Measurements from ENCODE around the gene COL18A1.

COL18A1 gene

GRCh38 chr21:45477176-45478114 is 72.5 kb downstream of the COL18A1 start:
- TF ChIP-seq POLR2A (IDR thresholded peaks at IDR 0.05; ENCODE audit: low read depth, low read length), result no peak
- FAIRE-seq (no peak), DNase-seq (ENCODE audit: insufficient read length, low spot score) (no peak)

- no peak for DNase-seq (ENCODE audit: insufficient read length, low spot score)
- FAIRE-seq, result no peak
- no peak for TF ChIP-seq POLR2A (IDR thresholded peaks at IDR 0.05; ENCODE audit: low read depth, low read length)
These were observed 73.3 kb downstream of the COL18A1 start for GRCh38 chr21:45478115-45478801.

GRCh38 chr21:45478816-45479669 is 74.1 kb downstream of the COL18A1 start:
- FAIRE-seq (no peak), DNase-seq (ENCODE audit: insufficient read length, low spot score) (no peak)
- no peak for TF ChIP-seq POLR2A (IDR thresholded peaks at IDR 0.05; ENCODE audit: low read depth, low read length)

GRCh38 chr21:45479691-45480675 is 75.0 kb downstream of the COL18A1 start:
- DNase-seq (ENCODE audit: insufficient read length, low spot score) (no peak), FAIRE-seq (no peak)
- TF ChIP-seq POLR2A (IDR thresholded peaks at IDR 0.05; ENCODE audit: low read depth, low read length), result no peak

- FAIRE-seq (no peak), DNase-seq (ENCODE audit: insufficient read length, low spot score) (no peak)
- no peak for TF ChIP-seq POLR2A (IDR thresholded peaks at IDR 0.05; ENCODE audit: low read depth, low read length)
These were observed 75.9 kb downstream of the COL18A1 start for GRCh38 chr21:45480701-45481500.

- FAIRE-seq (no peak), DNase-seq (ENCODE audit: insufficient read length, low spot score) (no peak)
- TF ChIP-seq POLR2A (IDR thresholded peaks at IDR 0.05; ENCODE audit: low read depth, low read length), result no peak
These were observed 76.6 kb downstream of the COL18A1 start for GRCh38 chr21:45481566-45481965.

- no peak for TF ChIP-seq POLR2A (IDR thresholded peaks at IDR 0.05; ENCODE audit: low read depth, low read length)
- no peak for FAIRE-seq
- no peak for DNase-seq (ENCODE audit: insufficient read length, low spot score)
These were observed 77.3 kb downstream of the COL18A1 start for GRCh38 chr21:45481977-45482898.

- DNase-seq (ENCODE audit: insufficient read length, low spot score), result no peak
- no peak for FAIRE-seq
- TF ChIP-seq POLR2A (IDR thresholded peaks at IDR 0.05; ENCODE audit: low read depth, low read length), result no peak
These were observed 78.2 kb downstream of the COL18A1 start for GRCh38 chr21:45482899-45483821.

GRCh38 chr21:45484318-45484717 is 79.4 kb downstream of the COL18A1 start:
- DNase-seq (ENCODE audit: insufficient read length, low spot score), result no peak
- no peak for FAIRE-seq
- TF ChIP-seq POLR2A (IDR thresholded peaks at IDR 0.05; ENCODE audit: low read depth, low read length), result no peak
